ENCODE results near the gene RNF150.

The RNF150 gene

GRCh38 chr4:140986045-140986444 lies 147.2 kb downstream of the RNF150 start:
- no peak for DNase-seq (ENCODE audit: low read depth in 1 of 2, low spot score in 1 of 2)

- no peak for DNase-seq (ENCODE audit: low read depth in 1 of 2, low spot score in 1 of 2)
These were observed 150.5 kb downstream of the RNF150 start for GRCh38 chr4:140982613-140983340.

- no peak for DNase-seq (ENCODE audit: low read depth in 1 of 2, low spot score in 1 of 2)
These were observed 152.7 kb downstream of the RNF150 start for GRCh38 chr4:140980426-140981200.

- no peak for DNase-seq (ENCODE audit: low read depth in 1 of 2, low spot score in 1 of 2)
These were observed 156.5 kb downstream of the RNF150 start for GRCh38 chr4:140976768-140977167.

- DNase-seq (ENCODE audit: low read depth in 1 of 2, low spot score in 1 of 2): no peak
These were observed 162.0 kb downstream of the RNF150 start for GRCh38 chr4:140971077-140971792.

GRCh38 chr4:140969296-140969695 lies 164.0 kb downstream of the RNF150 start:
- DNase-seq (ENCODE audit: low read depth in 1 of 2, low spot score in 1 of 2): no peak

- no peak for DNase-seq (ENCODE audit: low read depth in 1 of 2, low spot score in 1 of 2)
These were observed 164.9 kb downstream of the RNF150 start for GRCh38 chr4:140968371-140968770.

- DNase-seq (ENCODE audit: low read depth in 1 of 2, low spot score in 1 of 2): no peak
These were observed 169.4 kb downstream of the RNF150 start for GRCh38 chr4:140963883-140964282.

- no peak for DNase-seq (ENCODE audit: low read depth in 1 of 2, low spot score in 1 of 2)
These were observed 177.6 kb downstream of the RNF150 start for GRCh38 chr4:140955641-140956040.

- DNase-seq (ENCODE audit: low read depth in 1 of 2, low spot score in 1 of 2): no peak
These were observed 180.6 kb downstream of the RNF150 start for GRCh38 chr4:140952717-140953116.

- no peak for DNase-seq (ENCODE audit: low read depth in 1 of 2, low spot score in 1 of 2)
These were observed 185.8 kb downstream of the RNF150 start for GRCh38 chr4:140947506-140947905.

GRCh38 chr4:140945106-140945505 lies 188.2 kb downstream of the RNF150 start:
- DNase-seq (ENCODE audit: low read depth in 1 of 2, low spot score in 1 of 2): no peak

- no peak for DNase-seq (ENCODE audit: low read depth in 1 of 2, low spot score in 1 of 2)
These were observed 188.7 kb downstream of the RNF150 start for GRCh38 chr4:140944572-140944971.

- DNase-seq (ENCODE audit: low read depth in 1 of 2, low spot score in 1 of 2): no peak
These were observed 189.1 kb downstream of the RNF150 start for GRCh38 chr4:140944199-140944515.

GRCh38 chr4:140943486-140944198 lies 189.6 kb downstream of the RNF150 start:
- no peak for DNase-seq (ENCODE audit: low read depth in 1 of 2, low spot score in 1 of 2)

- no peak for DNase-seq (ENCODE audit: low read depth in 1 of 2, low spot score in 1 of 2)
These were observed 192.7 kb downstream of the RNF150 start for GRCh38 chr4:140940589-140940988.

- no peak for DNase-seq (ENCODE audit: low read depth in 1 of 2, low spot score in 1 of 2)
These were observed 195.4 kb downstream of the RNF150 start for GRCh38 chr4:140937866-140938265.

GRCh38 chr4:140935254-140935653 lies 198.0 kb downstream of the RNF150 start:
- no peak for DNase-seq (ENCODE audit: low read depth in 1 of 2, low spot score in 1 of 2)

- no peak for DNase-seq (ENCODE audit: low read depth in 1 of 2, low spot score in 1 of 2)
These were observed 200.7 kb downstream of the RNF150 start for GRCh38 chr4:140932501-140933045.

GRCh38 chr4:140931911-140932310 lies 201.4 kb downstream of the RNF150 start:
- no peak for DNase-seq (ENCODE audit: low read depth in 1 of 2, low spot score in 1 of 2)

GRCh38 chr4:140930557-140930956 lies 202.7 kb downstream of the RNF150 start:
- no peak for DNase-seq (ENCODE audit: low read depth in 1 of 2, low spot score in 1 of 2)
